NCI-H146 treated with DMSO at 0.1 percent for 48 hours (cell line): Measurements from ENCODE around the gene RNF220.

Experiments
- DNase-seq: peaks from one replicate; lab custom pipeline; 2025; ENCODE audit not compliant: unreplicated experiment; lab: John Stamatoyannopoulos, UW

RNF220 gene

GRCh38 chr1:44631647-44632539 is 226.8 kb downstream of the RNF220 start:
- DNase-seq: peak; percentile 50

DNA sequence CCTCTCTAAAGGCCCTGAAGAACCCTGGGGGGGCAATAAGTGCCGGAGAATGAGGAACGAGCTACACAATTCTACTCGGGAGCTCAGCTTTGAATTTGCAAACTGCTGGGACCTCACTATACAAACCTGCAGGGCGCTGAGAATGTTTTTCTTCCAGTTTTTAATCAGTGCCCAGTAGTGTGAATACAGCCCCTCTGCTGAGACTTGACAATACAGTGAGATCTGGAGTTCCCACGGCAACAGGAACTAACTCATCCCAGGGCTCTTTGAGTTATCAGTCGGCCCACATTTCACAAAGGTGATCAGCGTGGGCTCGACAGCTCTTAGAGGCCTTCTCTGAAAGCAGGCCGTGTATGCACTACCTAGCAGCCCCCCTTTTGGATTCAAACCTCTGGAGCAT is 227.5 kb downstream of the RNF220 start:
- DNase-seq: no peak

DNA sequence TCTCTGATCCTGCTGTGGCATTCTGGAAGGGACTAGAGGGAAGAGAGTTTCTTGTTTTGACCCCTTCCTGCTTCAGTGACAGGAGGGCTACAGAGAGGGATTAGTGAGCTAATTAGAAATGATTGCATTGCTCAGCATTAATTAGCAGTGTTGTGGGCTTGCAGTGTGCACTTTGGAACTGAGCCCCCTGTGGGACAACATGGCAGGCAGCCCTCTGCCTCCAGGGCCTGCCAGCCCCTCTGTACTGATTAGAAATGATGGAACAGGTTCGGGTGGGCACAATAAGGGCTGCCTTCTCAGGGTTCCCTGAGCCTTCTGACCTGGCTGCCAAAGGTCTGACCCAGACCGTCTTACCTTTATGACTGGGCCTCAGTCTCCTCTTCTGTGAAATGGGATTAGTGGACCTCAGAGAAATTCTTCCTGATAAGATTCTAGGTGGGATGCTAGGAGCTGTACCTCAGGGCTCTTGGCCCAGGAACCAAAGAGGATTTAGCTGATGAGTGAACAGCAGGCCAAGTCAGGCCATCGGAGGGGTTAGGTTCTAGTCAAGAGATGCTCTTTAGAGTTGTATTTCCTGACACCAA is 229.6 kb downstream of the RNF220 start:
- DNase-seq: no peak

- no peak for DNase-seq
These were observed 230.4 kb downstream of the RNF220 start for GRCh38 chr1:44635439-44635838.

DNA sequence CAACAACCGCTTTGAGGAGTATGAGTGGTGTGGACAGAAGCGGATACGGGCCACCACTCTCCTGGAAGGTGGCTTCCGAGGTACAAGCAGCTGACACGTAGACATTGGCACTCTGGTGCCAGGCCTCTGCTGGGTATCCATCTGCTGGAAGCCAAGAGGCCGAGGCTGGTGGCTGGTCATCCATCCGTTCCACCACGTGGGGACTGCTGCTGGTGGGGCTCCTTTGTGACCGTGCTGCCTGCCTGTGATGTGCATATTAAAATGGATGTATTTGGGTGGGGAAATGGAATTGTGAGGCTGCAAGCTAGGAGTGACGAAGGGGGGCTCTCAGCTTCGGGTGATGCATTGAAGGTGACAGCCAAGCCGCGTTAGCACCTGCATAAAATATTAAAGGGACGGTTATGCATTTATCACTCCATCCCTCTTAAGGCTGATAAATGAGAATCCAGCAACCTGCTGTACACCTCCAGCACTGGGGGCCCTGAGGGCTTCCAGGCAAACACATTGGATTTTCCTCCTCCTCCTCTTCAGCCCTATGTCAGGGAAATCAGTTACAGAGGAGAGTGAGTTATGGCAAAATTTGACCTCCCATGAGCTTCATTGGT is 231.1 kb downstream of the RNF220 start:
- no peak for DNase-seq

DNA sequence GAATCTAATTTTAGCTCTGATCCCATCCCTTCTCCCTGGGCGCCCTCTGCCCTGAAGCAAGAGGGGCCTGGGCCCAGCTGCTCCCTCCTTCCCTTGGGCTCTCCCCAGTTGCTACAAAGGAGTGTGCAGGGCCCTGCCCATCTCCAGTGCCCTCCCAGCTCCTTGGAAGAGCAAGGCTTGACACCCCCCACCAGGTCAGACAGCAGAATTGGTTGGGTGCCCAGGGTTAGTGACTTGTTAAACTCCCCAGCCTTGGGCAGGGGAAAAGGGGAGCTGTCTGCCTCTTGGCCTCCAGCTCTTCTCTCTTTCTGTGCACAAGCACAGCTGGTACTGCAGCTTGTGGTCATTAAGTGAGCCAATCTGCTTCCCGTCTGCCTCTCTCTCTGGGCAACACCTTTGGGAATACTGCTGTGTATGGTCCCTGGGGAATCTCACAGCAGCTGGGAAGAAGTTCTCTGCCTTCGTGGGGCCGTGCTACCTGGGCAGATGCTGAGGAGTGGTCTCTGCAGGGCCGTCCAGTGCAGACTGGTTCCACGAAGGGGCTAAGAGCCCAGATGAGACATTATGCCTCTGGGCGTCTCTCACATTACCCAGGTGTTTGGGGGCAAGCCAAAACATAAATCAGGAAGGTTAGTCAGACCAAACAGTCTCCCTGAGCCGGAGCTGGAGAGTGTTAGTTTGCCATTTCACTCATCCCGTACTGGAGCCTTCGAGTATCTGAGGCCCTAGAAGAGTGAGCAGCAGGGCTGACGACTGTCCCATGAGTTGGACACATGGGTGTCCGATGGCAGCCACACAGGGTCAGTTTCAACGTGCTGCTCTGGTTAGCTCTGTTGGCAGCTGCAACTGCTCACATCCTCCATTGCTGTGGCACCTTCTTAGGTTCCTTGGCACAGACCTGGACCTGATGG is 231.9 kb downstream of the RNF220 start:
- DNase-seq: no peak

- DNase-seq: no peak
These were observed 232.8 kb downstream of the RNF220 start for GRCh38 chr1:44637702-44638411.

DNA sequence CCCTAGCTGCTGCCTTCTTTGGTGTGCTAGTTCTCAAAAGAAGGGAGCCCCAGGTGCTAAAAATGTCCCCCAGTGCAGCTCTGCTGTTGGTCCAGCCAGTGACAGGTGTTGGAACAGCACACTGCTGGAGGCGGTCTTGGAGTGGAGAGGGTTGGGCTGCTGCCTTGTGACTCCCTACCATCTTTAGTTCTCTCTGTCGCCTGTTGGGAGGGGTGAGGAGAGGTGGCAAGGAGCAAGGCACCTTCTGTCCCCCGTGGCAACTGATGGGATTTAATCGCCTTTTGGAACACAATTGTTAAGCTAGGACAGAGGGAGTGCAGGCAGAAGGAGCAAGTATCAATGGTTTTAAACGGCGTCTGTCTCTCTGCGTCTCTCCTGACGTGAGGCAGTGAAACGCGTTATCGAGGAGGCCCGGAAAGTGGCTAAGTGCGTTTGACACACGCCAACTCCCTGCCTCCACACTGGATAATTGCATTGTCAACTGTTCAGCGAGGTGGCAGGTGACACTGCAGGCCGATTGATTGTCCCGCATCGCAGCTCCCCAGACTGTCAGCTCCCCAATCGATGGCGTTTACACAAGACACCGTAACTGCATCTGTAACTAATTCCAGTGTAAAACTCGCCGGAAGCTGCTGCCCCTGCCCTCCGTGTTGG is 235.3 kb downstream of the RNF220 start:
- peak; percentile 83 for DNase-seq

DNA sequence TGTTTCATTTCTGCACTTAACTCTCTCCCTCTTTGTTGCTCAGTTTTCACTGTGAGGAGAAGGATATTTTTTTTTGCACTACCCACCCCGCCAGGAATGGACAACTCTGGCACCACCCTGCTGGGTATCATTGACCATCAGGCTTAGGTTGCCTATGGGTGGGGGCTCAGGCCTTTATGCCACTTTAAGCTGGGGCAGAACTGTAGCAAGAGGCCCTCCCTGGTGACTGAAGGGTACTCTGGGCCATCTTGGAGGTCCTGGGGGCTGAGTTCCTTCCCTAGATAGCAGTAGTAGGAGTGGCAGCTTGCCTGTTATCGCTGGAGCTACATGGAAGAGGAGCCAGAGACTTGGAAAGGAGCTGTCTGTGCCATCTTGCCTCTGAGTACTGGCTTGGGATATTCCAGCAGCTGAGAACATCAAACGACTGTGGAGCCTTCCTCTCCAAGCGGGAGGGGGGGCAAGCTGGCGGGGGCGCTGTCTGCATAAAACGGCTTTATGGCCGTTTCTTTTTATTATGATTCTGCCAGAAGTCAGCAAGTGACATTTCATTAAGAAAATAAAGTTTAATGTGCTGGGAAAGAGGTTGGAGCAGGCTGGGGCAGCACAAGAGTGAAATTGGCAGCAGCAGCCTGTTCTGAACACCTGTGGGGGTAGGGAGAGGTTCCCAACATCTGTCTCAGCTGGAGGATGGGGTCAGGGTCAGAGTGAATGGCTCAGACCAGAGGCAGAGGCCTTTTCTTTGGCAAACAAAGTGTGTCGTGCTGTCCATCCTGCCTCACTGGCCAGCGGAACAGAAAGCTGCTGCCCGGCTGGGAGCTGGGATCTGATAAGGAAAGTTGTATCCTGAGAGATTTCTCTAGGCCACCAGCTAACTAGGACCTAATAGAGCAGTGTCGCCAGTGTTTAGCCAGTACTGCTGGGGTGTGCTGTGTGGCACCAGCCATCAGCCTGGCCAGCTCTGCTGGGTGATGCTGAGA is 236.4 kb downstream of the RNF220 start:
- no peak for DNase-seq

DNA sequence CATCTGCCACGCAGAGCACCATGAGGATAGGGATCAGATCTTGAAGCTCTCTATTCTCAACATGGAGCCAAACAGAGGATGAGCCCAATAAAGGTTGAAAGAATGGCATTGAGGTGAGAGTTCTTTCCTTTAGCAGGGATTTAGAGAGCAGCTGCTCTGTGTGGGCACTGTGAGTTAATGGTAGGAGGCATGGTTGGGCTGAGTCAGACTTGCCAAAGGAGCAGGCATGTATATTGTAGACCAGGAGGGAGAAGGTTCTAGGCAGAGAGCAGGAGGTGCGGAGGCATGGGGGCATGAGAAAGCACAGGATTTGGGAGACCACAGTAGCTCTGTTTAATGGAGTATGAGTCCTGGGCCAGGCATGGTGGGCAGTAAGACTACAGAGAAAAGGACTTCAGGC is 237.2 kb downstream of the RNF220 start:
- no peak for DNase-seq

DNA sequence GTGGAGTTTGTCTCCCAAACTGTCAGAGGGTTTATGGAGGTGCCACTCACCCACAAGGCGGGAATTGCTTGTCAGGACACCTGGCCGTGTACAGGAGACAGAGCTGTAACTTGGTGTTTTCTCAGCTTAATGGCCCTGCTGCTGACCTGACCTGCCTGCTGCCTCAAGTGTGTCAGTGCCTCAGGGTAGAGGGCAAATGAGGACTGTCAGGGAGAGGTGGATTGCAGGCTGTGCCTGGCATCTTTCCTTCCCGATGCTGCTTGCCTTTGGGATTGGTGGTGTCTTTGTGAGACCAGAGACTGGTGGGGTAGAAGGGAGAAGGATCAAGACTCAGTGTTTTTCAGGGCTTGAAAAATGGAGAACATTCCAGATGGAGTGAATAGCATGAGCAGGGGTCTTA is 237.9 kb downstream of the RNF220 start:
- DNase-seq: no peak

DNA sequence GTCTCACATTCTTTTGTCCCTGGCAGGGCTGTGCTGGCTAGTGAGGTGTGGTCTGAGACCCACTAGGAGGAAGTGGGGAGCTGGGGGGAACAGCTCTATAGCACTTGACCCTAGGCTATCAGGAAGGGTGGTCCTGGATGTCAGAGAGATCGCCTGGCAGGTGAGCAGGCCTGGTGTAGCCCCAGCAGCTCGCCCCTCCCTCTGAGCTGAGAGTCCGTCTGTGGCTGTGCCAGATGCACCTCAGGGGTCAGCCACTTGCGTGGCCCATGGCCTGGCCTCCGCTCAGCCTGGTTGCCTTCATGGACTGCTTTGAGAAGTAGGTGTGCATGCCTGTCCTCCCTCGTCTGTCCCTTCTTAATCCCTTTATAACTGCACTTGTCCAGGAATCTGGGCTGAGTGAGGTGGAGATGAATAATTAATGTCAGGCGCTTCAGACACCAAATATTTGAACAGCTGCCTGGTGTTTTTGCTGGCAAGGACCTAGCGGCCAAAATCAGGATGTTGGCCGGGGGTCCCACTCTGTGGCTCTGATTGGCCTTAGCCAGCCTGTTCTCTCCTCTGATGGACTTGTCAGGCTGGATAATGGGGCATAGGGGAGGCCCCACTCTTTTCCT is 238.8 kb downstream of the RNF220 start:
- DNase-seq: peak; percentile 67

GRCh38 chr1:44644806-44645205 is 239.8 kb downstream of the RNF220 start:
- no peak for DNase-seq

DNA sequence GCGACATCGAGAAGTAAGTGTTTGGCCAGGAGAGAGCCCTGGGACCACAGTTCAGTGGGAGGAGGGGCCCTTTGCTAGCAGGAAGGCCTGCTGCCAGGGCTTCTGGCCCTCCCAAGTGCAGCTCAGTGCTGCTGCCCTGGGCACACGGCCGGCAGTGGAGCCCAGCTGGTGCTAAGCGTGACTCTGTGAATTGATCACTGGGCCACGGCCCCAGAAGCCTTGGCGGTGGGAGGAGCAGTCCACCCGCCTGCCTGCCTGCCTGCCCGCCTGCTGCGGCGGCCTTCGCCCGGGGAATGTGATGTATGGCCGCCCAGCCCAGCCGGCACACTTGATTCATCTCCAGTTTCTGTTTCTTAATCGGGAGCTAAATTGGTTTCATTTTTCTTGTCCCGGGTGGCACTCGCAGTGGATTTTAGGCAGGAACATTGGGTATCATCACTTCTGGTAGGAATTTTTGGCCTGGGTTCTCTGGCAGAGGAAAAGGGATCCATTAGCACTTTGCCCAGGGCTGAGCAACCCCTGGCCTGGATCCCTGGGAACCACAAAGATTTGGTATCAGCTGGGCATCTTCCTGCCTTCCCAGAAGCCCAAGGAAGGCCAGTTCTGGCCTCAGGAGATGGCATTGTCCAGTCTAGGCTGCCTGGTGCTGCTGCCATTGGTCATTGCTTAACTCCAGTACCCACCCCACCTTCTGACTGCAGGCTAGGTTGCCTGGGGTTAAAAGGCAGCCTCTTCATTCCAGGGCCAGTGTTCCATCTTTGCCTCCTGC is 240.6 kb downstream of the RNF220 start:
- no peak for DNase-seq

- no peak for DNase-seq
These were observed 241.4 kb downstream of the RNF220 start for GRCh38 chr1:44646261-44647110.

- no peak for DNase-seq
These were observed 242.8 kb downstream of the RNF220 start for GRCh38 chr1:44647896-44648295.
